HG02588 (cell line): Measurements from ENCODE around the gene DPP8.
"Not testable (repeated sequence)": the region's sequence is repeated elsewhere in the genome, so short reads cannot be mapped to it uniquely, and the experiment has no call there.

Source experiments
- ATAC-seq: cut with Tn5 transposase; IDR thresholded peaks from one replicate; pipeline ENCODE4 v1.9.1; 2021; ENCODE audit warnings: mild to moderate bottlenecking, moderate library complexity; ENCODE audit not compliant: unreplicated experiment

Gene DPP8

GRCh38 chr15:65516997-65517865, at the start of gene DPP8:
Gene DPP8 (minus strand): TSS chr15:65517689. CDS start chr15:65512553, 5,136 bp downstream.
- ATAC-seq = peak; percentile 90

- no peak for ATAC-seq
These were observed 44.4 kb upstream of the DPP8 start for GRCh38 chr15:65561934-65562333.

- no peak for ATAC-seq
These were observed 42.5 kb upstream of the DPP8 start for GRCh38 chr15:65559941-65560340.

GRCh38 chr15:65558997-65559760, 41.7 kb upstream of the DPP8 start:
- no peak for ATAC-seq

GRCh38 chr15:65558336-65558735, 40.8 kb upstream of the DPP8 start:
- ATAC-seq = no peak

GRCh38 chr15:65556622-65557021, 39.1 kb upstream of the DPP8 start:
- no peak for ATAC-seq

GRCh38 chr15:65553691-65554090, 36.2 kb upstream of the DPP8 start:
- no peak for ATAC-seq

- not testable (repeated sequence) for ATAC-seq
These were observed 35.4 kb upstream of the DPP8 start for GRCh38 chr15:65552851-65553250.

GRCh38 chr15:65551183-65551582, 33.7 kb upstream of the DPP8 start:
- ATAC-seq = no peak

- ATAC-seq = no peak
These were observed 33.2 kb upstream of the DPP8 start for GRCh38 chr15:65550681-65551098.

- ATAC-seq = not testable (repeated sequence)
These were observed 31.8 kb upstream of the DPP8 start for GRCh38 chr15:65549288-65549687.

GRCh38 chr15:65547841-65548240, 30.4 kb upstream of the DPP8 start:
- no peak for ATAC-seq

- no peak for ATAC-seq
These were observed 23.8 kb upstream of the DPP8 start for GRCh38 chr15:65541231-65541820.

GRCh38 chr15:65540314-65540713, 22.8 kb upstream of the DPP8 start:
- ATAC-seq = no peak

- ATAC-seq = no peak
These were observed 17.7 kb upstream of the DPP8 start for GRCh38 chr15:65535192-65535591.

- ATAC-seq = no peak
These were observed 15.7 kb upstream of the DPP8 start for GRCh38 chr15:65533057-65533756.

GRCh38 chr15:65532738-65533051, 15.2 kb upstream of the DPP8 start:
- no peak for ATAC-seq

GRCh38 chr15:65530318-65531111, 13.0 kb upstream of the DPP8 start, which contains the start of gene HACD3:
Gene HACD3 (plus strand): TSS chr15:65530463. CDS start chr15:65530632, 169 bp downstream.
- ATAC-seq = peak; percentile 79

GRCh38 chr15:65529762-65530317, 12.4 kb upstream of the DPP8 start:
- no peak for ATAC-seq
